NCI-H2227 (cell line): ENCODE data around the gene NECTIN2.
"Not testable (repeated sequence)": the region's sequence is repeated elsewhere in the genome, so short reads cannot be mapped to it uniquely, and the experiment has no call there.

ENCODE experiments used
- DNase-seq: peaks from one replicate; lab custom pipeline; 2025; ENCODE audit not compliant: unreplicated experiment; lab: John Stamatoyannopoulos, UW

NECTIN2 gene

DNA sequence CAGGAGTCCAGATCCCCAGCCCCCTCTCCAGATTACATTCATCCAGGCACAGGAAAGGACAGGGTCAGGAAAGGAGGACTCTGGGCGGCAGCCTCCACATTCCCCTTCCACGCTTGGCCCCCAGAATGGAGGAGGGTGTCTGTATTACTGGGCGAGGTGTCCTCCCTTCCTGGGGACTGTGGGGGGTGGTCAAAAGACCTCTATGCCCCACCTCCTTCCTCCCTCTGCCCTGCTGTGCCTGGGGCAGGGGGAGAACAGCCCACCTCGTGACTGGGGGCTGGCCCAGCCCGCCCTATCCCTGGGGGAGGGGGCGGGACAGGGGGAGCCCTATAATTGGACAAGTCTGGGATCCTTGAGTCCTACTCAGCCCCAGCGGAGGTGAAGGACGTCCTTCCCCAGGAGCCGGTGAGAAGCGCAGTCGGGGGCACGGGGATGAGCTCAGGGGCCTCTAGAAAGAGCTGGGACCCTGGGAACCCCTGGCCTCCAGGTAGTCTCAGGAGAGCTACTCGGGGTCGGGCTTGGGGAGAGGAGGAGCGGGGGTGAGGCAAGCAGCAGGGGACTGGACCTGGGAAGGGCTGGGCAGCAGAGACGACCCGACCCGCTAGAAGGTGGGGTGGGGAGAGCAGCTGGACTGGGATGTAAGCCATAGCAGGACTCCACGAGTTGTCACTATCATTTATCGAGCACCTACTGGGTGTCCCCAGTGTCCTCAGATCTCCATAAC is 59.5 kb downstream of the NECTIN2 start, which contains the start of gene APOE:
Gene APOE, plus strand, starts transcription at position 360 of the 724 bp plus-strand sequence. CDS start 829 bp downstream, outside the sequence.
- DNase-seq: peak; percentile 47

DNA sequence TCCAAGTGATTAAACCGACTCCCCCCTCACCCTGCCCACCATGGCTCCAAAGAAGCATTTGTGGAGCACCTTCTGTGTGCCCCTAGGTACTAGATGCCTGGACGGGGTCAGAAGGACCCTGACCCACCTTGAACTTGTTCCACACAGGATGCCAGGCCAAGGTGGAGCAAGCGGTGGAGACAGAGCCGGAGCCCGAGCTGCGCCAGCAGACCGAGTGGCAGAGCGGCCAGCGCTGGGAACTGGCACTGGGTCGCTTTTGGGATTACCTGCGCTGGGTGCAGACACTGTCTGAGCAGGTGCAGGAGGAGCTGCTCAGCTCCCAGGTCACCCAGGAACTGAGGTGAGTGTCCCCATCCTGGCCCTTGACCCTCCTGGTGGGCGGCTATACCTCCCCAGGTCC is 61.5 kb downstream of the NECTIN2 start:
- no peak for DNase-seq

DNA sequence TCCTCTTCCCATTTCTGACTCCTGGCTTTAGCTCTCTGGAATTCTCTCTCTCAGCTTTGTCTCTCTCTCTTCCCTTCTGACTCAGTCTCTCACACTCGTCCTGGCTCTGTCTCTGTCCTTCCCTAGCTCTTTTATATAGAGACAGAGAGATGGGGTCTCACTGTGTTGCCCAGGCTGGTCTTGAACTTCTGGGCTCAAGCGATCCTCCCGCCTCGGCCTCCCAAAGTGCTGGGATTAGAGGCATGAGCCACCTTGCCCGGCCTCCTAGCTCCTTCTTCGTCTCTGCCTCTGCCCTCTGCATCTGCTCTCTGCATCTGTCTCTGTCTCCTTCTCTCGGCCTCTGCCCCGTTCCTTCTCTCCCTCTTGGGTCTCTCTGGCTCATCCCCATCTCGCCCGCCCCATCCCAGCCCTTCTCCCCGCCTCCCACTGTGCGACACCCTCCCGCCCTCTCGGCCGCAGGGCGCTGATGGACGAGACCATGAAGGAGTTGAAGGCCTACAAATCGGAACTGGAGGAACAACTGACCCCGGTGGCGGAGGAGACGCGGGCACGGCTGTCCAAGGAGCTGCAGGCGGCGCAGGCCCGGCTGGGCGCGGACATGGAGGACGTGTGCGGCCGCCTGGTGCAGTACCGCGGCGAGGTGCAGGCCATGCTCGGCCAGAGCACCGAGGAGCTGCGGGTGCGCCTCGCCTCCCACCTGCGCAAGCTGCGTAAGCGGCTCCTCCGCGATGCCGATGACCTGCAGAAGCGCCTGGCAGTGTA is 62.2 kb downstream of the NECTIN2 start:
- DNase-seq: no peak

DNA sequence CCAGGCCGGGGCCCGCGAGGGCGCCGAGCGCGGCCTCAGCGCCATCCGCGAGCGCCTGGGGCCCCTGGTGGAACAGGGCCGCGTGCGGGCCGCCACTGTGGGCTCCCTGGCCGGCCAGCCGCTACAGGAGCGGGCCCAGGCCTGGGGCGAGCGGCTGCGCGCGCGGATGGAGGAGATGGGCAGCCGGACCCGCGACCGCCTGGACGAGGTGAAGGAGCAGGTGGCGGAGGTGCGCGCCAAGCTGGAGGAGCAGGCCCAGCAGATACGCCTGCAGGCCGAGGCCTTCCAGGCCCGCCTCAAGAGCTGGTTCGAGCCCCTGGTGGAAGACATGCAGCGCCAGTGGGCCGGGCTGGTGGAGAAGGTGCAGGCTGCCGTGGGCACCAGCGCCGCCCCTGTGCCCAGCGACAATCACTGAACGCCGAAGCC is 62.8 kb downstream of the NECTIN2 start:
- no peak for DNase-seq

DNA sequence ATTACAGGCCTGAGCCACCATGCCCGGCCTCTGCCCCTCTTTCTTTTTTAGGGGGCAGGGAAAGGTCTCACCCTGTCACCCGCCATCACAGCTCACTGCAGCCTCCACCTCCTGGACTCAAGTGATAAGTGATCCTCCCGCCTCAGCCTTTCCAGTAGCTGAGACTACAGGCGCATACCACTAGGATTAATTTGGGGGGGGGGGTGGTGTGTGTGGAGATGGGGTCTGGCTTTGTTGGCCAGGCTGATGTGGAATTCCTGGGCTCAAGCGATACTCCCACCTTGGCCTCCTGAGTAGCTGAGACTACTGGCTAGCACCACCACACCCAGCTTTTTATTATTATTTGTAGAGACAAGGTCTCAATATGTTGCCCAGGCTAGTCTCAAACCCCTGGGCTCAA is 63.7 kb downstream of the NECTIN2 start:
- DNase-seq: no peak

DNA sequence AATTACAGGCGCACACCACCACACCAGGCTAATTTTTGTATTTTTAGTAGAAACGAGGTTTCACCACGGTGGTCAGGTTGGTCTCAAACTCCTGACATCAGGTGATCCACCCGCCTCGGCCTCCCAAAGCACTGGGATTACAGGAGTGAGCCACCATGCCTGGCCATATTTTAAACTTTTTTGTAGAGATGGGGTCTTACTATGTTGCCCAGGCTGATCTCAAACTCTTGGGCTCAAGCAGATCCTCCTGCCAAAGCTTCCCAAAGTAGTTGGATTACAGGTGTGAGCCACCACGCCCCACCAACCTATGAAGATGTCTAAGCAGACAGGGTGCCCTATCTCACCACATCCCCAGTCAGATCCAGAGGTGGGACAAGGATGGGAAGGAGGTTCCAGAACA is 65.8 kb downstream of the NECTIN2 start:
- not testable (repeated sequence) for DNase-seq

DNA sequence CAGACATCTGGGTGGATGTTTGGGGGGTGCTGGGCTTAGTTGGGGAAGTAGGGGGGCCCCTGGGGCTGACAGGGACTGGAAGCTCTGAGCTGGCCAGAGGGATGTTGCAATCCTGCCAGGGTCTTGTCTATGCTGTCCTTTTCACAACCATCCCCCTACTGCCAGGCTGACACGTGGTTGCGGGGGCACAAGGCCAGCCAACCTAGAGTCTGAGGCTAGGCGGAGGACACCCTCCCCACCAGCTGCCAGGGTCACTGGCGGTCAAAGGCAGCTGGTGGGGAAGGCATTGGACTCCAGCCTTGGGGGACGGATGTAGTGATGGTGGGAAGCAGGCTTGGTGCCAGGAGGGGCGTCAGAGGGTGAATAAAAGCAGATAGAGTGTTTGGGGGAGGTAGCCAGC is 66.8 kb downstream of the NECTIN2 start:
- DNase-seq: no peak

DNA sequence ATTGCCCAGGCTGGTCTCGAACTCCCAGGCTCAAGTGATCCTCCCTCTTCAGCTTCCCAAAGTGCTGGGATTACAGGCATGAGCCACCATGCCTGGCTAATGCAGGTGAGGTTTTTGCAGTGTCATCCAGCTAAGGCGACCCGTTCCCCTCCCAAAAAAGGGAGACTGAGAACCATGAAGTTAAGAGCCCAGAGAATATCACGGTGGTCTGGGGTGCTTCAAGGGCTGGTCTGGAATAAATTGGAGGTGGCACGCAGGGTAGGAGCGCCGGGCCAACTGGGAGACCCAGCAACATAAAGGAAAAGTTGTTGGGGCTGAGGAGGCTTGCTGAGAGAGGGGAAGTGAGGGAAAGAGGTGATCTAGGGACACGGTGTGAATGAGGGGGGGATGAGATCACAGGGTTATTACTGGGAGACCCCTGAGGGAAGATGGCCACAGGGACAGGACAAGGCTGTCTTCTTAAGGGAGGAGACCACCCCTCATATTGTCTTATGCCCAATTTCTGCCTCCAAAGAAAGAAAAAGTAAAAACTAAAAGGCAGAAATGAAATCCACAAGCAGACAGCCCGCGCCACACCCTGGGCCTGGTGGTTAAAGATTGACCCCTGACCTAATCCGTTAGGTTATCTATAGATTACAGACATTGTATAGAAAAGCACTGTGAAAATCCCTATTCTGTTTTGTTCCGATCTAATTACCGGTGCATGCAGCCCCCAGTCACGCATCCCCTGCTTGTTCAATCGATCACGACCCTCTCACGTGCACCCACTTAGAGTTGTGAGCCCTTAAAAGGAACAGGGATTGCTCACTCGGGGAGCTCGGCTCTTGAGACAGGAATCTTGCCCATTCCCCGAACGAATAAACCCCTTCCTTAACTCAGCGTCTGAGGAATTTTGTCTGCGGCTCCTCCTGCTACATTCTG is 67.7 kb downstream of the NECTIN2 start:
- DNase-seq: not testable (repeated sequence)

DNA sequence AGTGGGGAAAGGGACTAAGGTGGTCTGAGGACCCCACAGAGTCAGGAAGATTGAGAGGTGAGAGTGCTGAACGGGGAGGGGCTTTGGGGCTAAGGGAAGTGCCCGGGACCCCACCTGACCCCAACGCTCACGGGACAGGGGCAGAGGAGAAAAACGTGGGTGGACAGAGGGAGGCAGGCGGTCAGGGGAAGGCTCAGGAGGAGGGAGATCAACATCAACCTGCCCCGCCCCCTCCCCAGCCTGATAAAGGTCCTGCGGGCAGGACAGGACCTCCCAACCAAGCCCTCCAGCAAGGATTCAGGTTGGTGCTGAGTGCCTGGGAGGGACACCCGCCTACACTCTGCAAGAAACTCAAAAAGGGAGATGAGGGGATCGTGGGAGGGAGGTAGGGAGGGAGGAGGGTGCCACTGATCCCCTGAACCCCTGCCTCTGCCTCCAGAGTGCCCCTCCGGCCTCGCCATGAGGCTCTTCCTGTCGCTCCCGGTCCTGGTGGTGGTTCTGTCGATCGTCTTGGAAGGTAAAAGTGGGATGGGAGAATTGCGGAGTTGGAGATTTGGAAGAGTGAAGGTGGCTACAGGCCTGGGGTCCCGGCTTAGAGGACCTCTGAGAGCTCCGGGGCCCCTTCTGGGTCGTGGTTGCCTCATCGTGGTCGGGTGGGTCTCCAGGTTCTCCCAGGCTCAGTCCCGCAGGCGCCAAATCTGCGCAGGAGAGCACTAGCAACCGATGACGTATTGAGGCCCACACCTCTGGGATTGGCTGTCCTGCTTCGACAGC is 68.5 kb downstream of the NECTIN2 start, which contains the start of gene APOC1:
Gene APOC1, plus strand, starts transcription at position 176 of the 774 bp plus-strand sequence. Its CDS starts 284 bp downstream, at position 460.
- peak; percentile 87 for DNase-seq

DNA sequence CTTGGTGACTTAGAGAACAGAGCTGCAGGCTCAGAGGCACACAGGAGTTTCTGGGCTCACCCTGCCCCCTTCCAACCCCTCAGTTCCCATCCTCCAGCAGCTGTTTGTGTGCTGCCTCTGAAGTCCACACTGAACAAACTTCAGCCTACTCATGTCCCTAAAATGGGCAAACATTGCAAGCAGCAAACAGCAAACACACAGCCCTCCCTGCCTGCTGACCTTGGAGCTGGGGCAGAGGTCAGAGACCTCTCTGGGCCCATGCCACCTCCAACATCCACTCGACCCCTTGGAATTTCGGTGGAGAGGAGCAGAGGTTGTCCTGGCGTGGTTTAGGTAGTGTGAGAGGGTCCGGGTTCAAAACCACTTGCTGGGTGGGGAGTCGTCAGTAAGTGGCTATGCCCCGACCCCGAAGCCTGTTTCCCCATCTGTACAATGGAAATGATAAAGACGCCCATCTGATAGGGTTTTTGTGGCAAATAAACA is 78.2 kb downstream of the NECTIN2 start:
- DNase-seq: no peak

DNA sequence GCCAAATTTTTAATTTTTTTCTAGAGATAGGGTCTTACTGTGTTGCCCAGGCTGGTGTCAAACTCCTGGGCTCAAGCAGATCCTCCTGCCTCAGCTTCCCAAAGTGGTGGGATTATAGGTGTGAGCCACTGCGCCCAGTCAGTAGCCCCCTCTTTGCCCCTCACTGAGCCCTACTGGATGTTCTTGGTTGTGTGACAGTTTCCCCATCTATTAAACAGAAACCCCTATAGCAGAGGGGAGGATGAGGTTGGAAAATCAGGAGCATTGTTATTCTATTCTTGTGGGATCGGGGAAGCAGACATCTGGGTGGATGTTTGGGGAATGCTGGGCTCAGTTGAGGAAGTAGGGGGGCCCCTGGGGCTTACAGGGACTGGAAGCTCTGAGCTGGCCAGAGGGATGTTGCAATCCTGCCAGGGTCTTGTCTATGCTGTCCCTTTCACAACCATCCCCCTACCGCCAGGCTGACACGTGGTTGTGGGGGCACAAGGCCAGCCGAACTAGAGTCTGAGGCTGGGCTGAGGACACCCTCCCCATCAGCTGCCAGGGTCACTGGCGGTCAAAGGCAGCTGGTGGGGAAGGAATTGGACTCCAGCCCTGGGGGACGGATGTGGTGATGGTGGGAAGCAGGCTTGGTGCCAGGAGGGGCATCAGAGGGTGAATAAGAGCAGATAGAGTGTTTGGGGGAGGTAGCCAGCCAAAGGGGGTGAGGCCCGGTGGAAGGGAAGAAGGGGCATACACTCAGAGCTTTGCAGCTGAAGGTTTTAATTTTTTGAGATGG is 79.2 kb downstream of the NECTIN2 start:
- no peak for DNase-seq

DNA sequence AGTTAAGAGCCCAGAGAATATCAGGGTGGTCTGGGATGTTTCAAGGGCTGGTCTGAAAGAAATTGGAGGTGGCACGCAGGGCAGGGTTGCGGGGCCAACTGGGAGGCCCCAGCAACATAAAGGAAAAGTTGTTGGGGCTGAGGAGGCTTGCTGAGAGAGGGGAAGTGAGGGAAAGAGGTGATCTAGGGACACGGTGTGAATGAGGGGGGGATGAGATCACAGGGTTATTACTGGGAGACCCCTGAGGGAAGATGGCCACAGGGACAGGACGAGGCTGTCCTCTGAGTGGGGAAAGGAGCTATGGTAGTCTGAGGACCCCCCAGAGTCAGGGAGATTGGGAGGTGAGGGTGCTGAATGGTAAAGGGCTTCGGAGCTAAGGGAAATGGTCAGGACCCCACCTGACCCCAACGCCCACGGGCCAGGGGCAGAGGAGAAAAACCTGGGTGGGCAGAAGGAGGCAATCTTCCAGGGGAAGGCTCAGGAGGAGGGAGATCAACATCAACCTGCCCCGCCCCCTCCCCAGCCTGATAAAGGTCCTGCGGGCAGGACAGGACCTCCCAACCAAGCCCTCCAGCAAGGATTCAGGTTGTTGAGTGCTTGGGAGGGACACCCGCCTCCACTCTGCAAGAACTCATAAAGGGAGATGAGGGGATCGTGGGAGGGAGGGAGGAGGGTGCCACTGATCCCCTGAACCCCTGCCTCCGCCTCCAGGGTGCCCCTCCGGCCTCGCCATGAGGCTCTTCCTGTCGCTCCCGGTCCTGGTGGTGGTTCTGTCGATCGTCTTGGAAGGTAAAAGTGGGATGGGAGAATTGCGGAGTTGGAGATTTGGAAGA is 80.4 kb downstream of the NECTIN2 start:
- DNase-seq: not testable (repeated sequence)

DNA sequence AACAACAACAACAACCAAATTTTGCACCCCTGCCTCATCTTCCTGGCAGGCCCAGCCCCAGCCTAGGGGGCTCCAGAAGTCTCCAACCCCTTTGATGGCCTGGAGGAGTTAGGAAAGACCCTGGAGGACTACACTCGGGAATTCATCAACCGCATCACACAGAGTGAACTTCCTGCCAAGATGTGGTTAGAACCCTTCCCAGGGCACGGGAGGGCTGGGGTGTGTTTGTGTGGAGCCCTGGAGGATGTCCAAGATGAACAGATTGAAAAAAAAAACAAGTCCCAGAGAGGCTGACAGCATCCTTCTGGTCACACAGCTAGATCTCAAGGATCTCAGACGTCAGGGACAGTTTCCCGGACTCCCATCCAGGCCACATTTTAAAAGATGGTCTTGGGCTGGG is 81.6 kb downstream of the NECTIN2 start:
- DNase-seq: no peak

DNA sequence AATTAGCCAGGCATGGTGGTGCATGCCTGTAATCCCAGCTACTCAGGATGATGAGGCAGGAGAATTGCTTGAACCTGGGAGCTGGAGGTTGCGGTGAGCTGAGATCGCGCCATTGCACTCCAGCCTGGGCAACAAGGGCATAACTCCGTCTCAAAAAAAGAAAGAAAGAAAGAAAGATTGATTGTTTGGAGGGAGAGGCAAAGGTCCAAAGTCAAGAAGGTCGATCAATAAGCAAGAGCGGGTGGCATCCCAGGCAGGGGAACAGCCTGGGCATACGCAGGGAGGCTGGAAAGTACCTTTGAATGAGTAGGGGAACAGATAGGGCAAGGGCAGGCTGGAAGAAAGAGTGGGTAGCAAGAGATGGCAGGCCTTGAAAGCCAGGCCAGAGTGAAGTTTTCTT is 84.0 kb downstream of the NECTIN2 start:
- DNase-seq: no peak

DNA sequence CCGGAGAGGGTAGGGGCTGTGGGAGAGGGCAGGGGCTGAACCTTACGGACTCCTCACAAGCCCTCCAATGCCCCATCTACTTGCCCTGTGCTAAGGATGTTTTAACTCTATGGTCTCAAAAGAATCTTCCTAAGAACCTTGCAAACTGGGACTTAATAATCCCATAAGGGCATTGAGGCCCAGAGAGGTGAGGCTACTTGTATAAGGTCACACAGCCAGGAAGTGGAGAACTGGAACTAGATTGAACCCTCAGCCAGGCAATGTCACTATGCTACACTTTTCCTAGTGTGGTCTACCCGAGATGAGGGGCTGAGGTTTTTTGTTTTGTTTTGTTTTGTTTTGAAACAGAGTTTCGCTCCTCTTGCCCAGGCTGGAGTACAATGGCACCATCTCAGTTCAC is 85.4 kb downstream of the NECTIN2 start:
- no peak for DNase-seq
